GM21515 (cell line): ENCODE measurements around the gene CDK5.
A peak's percentile ranks its signal among the peaks of the same experiment; 100 is the strongest.

Experiments used
- ATAC-seq: cut with Tn5 transposase; IDR thresholded peaks from one replicate; pipeline ENCODE4 v1.9.1; 2021; ENCODE audit not compliant: unreplicated experiment

CDK5 gene

DNA sequence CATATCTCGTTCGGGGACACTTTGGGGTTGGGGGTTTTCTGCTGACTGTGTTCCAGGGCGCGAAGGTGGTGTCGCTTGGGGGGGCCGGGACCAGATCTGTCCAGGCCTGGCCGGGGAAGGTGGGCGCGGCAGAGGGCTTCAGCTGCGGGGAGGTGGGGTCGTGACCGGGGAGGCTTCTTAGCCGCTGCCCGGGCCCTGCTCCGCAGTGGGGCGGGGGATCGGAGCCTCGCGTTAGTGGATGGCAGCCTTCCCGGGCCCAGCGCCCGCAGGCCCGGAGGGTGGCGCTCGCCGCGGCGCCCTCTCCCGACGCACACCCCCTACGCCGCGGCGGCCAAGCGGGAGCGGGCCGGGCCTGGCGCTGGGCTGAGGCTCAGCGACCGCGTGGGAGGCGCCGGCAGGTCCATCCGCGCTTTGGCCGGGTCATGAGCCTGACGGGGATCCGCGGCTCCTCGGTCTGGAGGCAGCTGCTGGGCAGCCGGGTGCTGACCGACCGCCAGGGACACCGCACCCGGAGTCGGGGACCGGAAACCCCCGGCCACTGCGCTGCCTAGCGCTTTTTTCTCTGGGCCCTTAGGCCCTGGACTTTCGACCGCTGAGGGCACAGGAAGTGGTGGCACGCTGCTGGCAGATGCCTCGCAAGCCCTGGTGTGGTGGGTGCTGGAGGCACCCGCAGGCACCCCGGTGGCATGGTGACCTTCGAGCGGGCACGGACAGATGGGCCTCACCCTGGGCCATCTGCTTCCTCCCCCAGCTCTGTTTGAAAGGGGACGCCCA lies 29.7 kb upstream of the CDK5 start:
- no peak for ATAC-seq

- no peak for ATAC-seq
Observed at GRCh38 chr7:151086802-151087244, 29.1 kb upstream of the CDK5 start.

- ATAC-seq: peak; percentile 38
Observed at GRCh38 chr7:151085691-151086620, 28.3 kb upstream of the CDK5 start, which contains the start of gene AGAP3. AGAP3 (plus strand) TSS chr7:151086475; CDS start chr7:151086742, 267 bp downstream.

- ATAC-seq: no peak
Observed at GRCh38 chr7:151085329-151085690, 27.6 kb upstream of the CDK5 start.

- ATAC-seq: no peak
Observed at GRCh38 chr7:151083824-151084160, 26.1 kb upstream of the CDK5 start.

GRCh38 chr7:151083071-151083823 lies 25.6 kb upstream of the CDK5 start, which contains the start of gene TMUB1:
TMUB1 (minus strand) TSS chr7:151083493; CDS start chr7:151082563, 930 bp downstream.
- ATAC-seq: peak; percentile 56

DNA sequence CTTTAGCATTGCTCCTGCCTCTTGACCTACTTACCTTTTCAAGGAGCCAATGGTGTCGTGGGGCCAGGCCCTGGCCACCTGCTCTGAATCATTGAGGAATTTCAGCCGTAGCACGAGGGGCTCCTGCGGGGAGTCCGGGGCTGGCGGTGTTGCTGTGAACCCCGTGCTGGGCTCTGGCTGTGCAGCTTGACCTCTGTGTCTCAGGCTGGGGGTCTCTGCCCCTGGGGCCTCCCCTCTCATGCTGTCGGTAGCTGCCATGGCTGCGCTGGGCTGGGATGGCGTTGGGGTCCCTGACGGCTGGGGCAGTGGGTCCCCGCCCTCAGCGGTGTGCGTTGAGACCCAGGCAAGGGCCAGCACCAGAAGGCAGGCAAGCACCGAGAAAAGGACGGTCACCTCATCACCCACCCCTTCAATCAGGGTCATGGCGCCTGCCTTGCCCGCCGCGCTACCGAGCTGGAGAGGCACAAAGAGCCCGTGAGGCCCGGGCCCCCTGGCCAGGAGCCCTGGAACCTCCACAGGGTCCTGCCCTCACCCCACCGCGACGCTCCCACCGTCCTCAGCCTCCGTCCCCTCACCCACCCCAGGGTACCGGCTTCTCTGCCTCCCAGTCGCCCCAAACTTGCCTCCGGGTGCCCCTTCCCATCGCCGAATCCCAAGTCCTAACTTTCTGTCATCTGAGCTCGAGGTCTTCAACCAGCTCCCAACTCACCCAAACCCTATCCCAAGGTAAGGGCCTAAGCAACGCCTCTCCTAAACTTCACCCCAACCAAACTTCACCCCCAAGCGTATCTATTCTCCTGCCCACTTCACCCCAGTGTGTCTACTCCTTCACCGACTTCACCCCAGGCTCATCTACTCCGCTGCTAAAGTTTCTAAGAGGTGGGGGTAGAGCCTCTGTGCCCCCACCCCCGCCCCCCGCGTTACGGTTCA lies 24.7 kb upstream of the CDK5 start:
- ATAC-seq: no peak

GRCh38 chr7:151081170-151082101 lies 23.7 kb upstream of the CDK5 start:
- no peak for ATAC-seq

GRCh38 chr7:151080522-151081169 lies 22.9 kb upstream of the CDK5 start, which contains the start of gene FASTK:
FASTK (minus strand) TSS chr7:151080809; CDS start chr7:151080766, 43 bp downstream.
- peak; percentile 77 for ATAC-seq

GRCh38 chr7:151080067-151080521 lies 22.4 kb upstream of the CDK5 start:
- ATAC-seq: peak; percentile 0

- no peak for ATAC-seq
Observed at GRCh38 chr7:151079199-151079910, 21.7 kb upstream of the CDK5 start.

- no peak for ATAC-seq
Observed at GRCh38 chr7:151078233-151079040, 20.7 kb upstream of the CDK5 start.

- ATAC-seq: no peak
Observed at GRCh38 chr7:151077705-151078232, 20.1 kb upstream of the CDK5 start.

GRCh38 chr7:151076863-151077704 lies 19.4 kb upstream of the CDK5 start:
- no peak for ATAC-seq

DNA sequence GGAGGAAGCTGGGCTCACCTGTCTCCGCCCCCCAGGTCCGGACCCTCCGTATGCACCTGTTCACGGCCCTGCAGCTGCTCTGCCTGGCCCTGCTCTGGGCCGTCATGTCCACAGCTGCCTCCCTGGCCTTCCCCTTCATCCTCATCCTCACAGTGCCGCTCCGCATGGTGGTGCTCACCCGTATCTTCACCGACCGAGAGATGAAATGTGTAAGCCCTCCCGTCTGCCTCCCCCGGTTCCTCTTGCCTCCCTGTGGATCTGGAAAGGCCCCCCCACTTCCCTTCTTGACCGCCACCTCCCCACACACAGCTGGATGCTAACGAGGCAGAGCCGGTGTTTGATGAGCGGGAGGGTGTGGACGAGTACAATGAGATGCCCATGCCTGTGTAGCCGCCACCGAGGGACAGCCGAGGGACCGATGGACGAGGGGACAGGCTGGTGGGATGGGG lies 18.3 kb upstream of the CDK5 start:
- no peak for ATAC-seq

- ATAC-seq: no peak
Observed at GRCh38 chr7:151075662-151075971, 17.9 kb upstream of the CDK5 start.
